ENCODE data around the gene FLRT2. TPM values are rescaled to one million over a fixed set of nuclear protein-coding genes. Genes with fewer than 3 reads are reported as not detected.

The FLRT2 gene
- total RNA-seq, 5 donors from 2014 or later (not counting 1 experiment from before 2014, with no cell fraction given) = 0.03 to 0.35 (median 0.06) TPM; not detected in 2

- H3K27me3 ChIP-seq (replicated peaks in 1 of 2; ENCODE audit: control insufficient read depth in 2 of 2, extremely low read depth in 1 of 2, insufficient read depth in 2 of 2, low read length in 1 of 2) = no peaks in the 10 kb centered on the region
- ChIA-PET CTCF (no interaction called here), POLR2A (no interaction called here)
- ATAC-seq (replicated peaks in 1 of 4) (no peak), DNase-seq (no peak)
- no peaks in the 10 kb centered on the region for H3K9me3 ChIP-seq
- no peaks in the 10 kb centered on the region for H3K4me1 Mint-ChIP-seq
- peaks cover 0 to 6% (median 0%) of the 10 kb centered on the region in 3 donors for H3K9me3 Mint-ChIP-seq
- no peaks in the 10 kb centered on the region for H3K4me1 ChIP-seq (ENCODE audit: control insufficient read depth in 1 of 2, extremely low read depth in 1 of 2, insufficient read depth in 2 of 2, low read length in 2 of 2)
- H3K27ac ChIP-seq (ENCODE audit: low read length) = no peak overlapping the region
- H3K4me3 Mint-ChIP-seq = no peak overlapping the region
- H3K27me3 Mint-ChIP-seq = no peaks in the 10 kb centered on the region
- 100% methylated on average over 1 of the region's 3 CpGs for WGBS (ENCODE audit: insufficient coverage)
- no peaks in the 10 kb centered on the region for H3K36me3 Mint-ChIP-seq
- no peak overlapping the region for H3K4me3 ChIP-seq (ENCODE audit: control insufficient read depth in 1 of 2, extremely low read depth in 1 of 2, low read length in 1 of 2)
- no peaks in the 10 kb centered on the region for H3K36me3 ChIP-seq (ENCODE audit: control insufficient read depth in 2 of 2, extremely low read depth in 1 of 2, insufficient read depth in 1 of 2, low read length in 1 of 2)
- H3K27ac Mint-ChIP-seq = no peak overlapping the region
Observed at GRCh38 chr14:85625925-85626585, 96.1 kb downstream of the FLRT2 start.

GRCh38 chr14:85634205-85634604 is 104.3 kb downstream of the FLRT2 start:
- DNase-seq (no peak), ATAC-seq (replicated peaks in 1 of 4) (no peak)
- Histone ChIP-seq H3K9me3 (no peaks in the 10 kb centered on the region), H3K27me3 (replicated peaks in 1 of 2; ENCODE audit: control insufficient read depth in 2 of 2, extremely low read depth in 1 of 2, insufficient read depth in 2 of 2, low read length in 1 of 2) (no peaks in the 10 kb centered on the region), H3K36me3 (ENCODE audit: control insufficient read depth in 2 of 2, extremely low read depth in 1 of 2, insufficient read depth in 1 of 2, low read length in 1 of 2) (no peaks in the 10 kb centered on the region), H3K4me1 (ENCODE audit: control insufficient read depth in 1 of 2, extremely low read depth in 1 of 2, insufficient read depth in 2 of 2, low read length in 2 of 2) (no peaks in the 10 kb centered on the region), H3K4me3 (ENCODE audit: control insufficient read depth in 1 of 2, extremely low read depth in 1 of 2, low read length in 1 of 2) (no peak overlapping the region), H3K27ac (ENCODE audit: low read length) (no peak overlapping the region)
- Mint-ChIP-seq H3K27me3 (no peaks in the 10 kb centered on the region), H3K36me3 (no peaks in the 10 kb centered on the region), H3K9me3 (peaks cover 0 to 8% (median 2%) of the 10 kb centered on the region in 3 donors), H3K27ac (no peak overlapping the region), H3K4me3 (no peak overlapping the region), H3K4me1 (no peaks in the 10 kb centered on the region)
- POLR2A ChIA-PET = no interaction called here
- CTCF ChIA-PET = no interaction called here

- no CpG with 5 or more reads among the region's 2 CpGs for WGBS (ENCODE audit: insufficient coverage)
Observed at GRCh38 chr14:85644211-85644610, 114.3 kb downstream of the FLRT2 start.

DNA sequence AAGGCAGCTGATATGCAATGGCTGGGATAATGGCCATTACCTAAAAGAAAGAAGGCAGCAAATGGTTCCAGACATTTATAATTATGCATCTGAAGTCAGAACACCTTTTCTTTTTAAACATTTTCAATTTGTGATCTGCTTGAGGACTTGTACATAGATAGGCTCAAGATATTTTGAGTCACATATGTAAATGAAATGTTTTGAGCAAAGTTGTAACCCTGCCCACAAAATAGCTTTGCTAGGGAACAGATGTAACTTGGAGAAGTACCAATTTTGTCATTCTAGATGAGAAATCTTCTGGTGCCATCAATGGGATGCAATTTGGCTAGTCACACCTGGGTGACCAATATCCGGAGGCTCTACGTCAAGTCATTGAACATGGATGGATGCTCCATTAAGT is 123.1 kb downstream of the FLRT2 start:
- peaks cover 0 to 3% (median 0%) of the 10 kb centered on the region in 3 donors for H3K9me3 Mint-ChIP-seq
- Histone ChIP-seq H3K27me3 (replicated peaks in 1 of 2; ENCODE audit: control insufficient read depth in 2 of 2, extremely low read depth in 1 of 2, insufficient read depth in 2 of 2, low read length in 1 of 2) (no peaks in the 10 kb centered on the region), H3K4me3 (ENCODE audit: control insufficient read depth in 1 of 2, extremely low read depth in 1 of 2, low read length in 1 of 2) (no peak overlapping the region), H3K27ac (ENCODE audit: low read length) (no peak overlapping the region), H3K36me3 (ENCODE audit: control insufficient read depth in 2 of 2, extremely low read depth in 1 of 2, insufficient read depth in 1 of 2, low read length in 1 of 2) (no peaks in the 10 kb centered on the region), H3K9me3 (no peaks in the 10 kb centered on the region), H3K4me1 (ENCODE audit: control insufficient read depth in 1 of 2, extremely low read depth in 1 of 2, insufficient read depth in 2 of 2, low read length in 2 of 2) (no peaks in the 10 kb centered on the region)
- ATAC-seq (replicated peaks in 1 of 4) (no peak), DNase-seq (no peak)
- no CpG with 5 or more reads among the region's 2 CpGs for WGBS (ENCODE audit: insufficient coverage)
- no peak overlapping the region for H3K27ac Mint-ChIP-seq
- ChIA-PET POLR2A (no interaction called here), CTCF (no interaction called here)
- H3K4me3 Mint-ChIP-seq = no peak overlapping the region
- no peaks in the 10 kb centered on the region for H3K27me3 Mint-ChIP-seq
- H3K4me1 Mint-ChIP-seq = no peaks in the 10 kb centered on the region
- H3K36me3 Mint-ChIP-seq = no peaks in the 10 kb centered on the region

More at GRCh38 chr14:85644211-85644610, 114.3 kb downstream of the FLRT2 start:
- POLR2A ChIA-PET = no interaction called here
- Histone ChIP-seq H3K36me3 (ENCODE audit: control insufficient read depth in 2 of 2, extremely low read depth in 1 of 2, insufficient read depth in 1 of 2, low read length in 1 of 2) (no peaks in the 10 kb centered on the region), H3K27me3 (replicated peaks in 1 of 2; ENCODE audit: control insufficient read depth in 2 of 2, extremely low read depth in 1 of 2, insufficient read depth in 2 of 2, low read length in 1 of 2) (no peaks in the 10 kb centered on the region), H3K27ac (ENCODE audit: low read length) (no peak overlapping the region), H3K4me3 (ENCODE audit: control insufficient read depth in 1 of 2, extremely low read depth in 1 of 2, low read length in 1 of 2) (no peak overlapping the region), H3K9me3 (no peaks in the 10 kb centered on the region), H3K4me1 (ENCODE audit: control insufficient read depth in 1 of 2, extremely low read depth in 1 of 2, insufficient read depth in 2 of 2, low read length in 2 of 2) (no peaks in the 10 kb centered on the region)
- Mint-ChIP-seq H3K4me3 (no peak overlapping the region), H3K4me1 (no peaks in the 10 kb centered on the region), H3K9me3 (peaks cover 0 to 2% (median 2%) of the 10 kb centered on the region in 3 donors), H3K27me3 (no peaks in the 10 kb centered on the region), H3K36me3 (no peaks in the 10 kb centered on the region), H3K27ac (no peak overlapping the region)
- no peak for DNase-seq
- no peak for ATAC-seq (replicated peaks in 1 of 4)
- CTCF ChIA-PET = no interaction called here

- ChIA-PET POLR2A (interaction anchor here in 1 of 2 donors (0.5 kb wide), 1 partner anchor 126 kb away, joined by 4 read pairs; no protein-coding TSS in a partner anchor), CTCF (no interaction called here)
- ATAC-seq (replicated peaks in 1 of 4) (no peak), DNase-seq (no peak)
- Histone ChIP-seq H3K36me3 (ENCODE audit: control insufficient read depth in 2 of 2, extremely low read depth in 1 of 2, insufficient read depth in 1 of 2, low read length in 1 of 2) (no peaks in the 10 kb centered on the region), H3K4me1 (ENCODE audit: control insufficient read depth in 1 of 2, extremely low read depth in 1 of 2, insufficient read depth in 2 of 2, low read length in 2 of 2) (no peaks in the 10 kb centered on the region), H3K27me3 (replicated peaks in 1 of 2; ENCODE audit: control insufficient read depth in 2 of 2, extremely low read depth in 1 of 2, insufficient read depth in 2 of 2, low read length in 1 of 2) (no peaks in the 10 kb centered on the region), H3K9me3 (no peaks in the 10 kb centered on the region), H3K27ac (ENCODE audit: low read length) (no peak overlapping the region), H3K4me3 (ENCODE audit: control insufficient read depth in 1 of 2, extremely low read depth in 1 of 2, low read length in 1 of 2) (no peak overlapping the region)
- H3K9me3 Mint-ChIP-seq = peaks cover 0 to 5% (median 0%) of the 10 kb centered on the region in 3 donors
- WGBS (ENCODE audit: insufficient coverage) = 64% methylated on average over 2 of the region's 2 CpGs
- H3K4me3 Mint-ChIP-seq = no peak overlapping the region
- H3K27ac Mint-ChIP-seq = no peak overlapping the region
- no peaks in the 10 kb centered on the region for H3K4me1 Mint-ChIP-seq
- no peaks in the 10 kb centered on the region for H3K27me3 Mint-ChIP-seq
- no peaks in the 10 kb centered on the region for H3K36me3 Mint-ChIP-seq
Observed at GRCh38 chr14:85660243-85660922, 130.4 kb downstream of the FLRT2 start.

DNA sequence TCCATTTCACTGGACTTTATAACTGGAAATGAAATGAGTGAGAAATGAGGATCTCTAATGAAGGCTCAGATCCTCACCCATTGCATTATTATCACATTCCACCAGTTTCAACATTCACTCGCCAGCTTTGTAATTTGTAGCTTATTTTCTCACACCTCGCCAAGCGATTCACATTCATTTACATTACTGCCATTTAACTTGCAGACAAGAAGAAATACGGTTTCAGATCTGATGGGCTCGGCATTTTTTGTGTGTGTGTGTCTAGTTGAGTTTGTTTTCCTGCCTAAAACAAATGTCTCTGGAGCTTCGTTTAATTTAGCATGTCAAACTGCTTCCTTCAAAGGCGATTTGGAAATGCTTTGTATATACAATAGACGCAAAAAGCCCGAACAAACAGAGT is 132.2 kb downstream of the FLRT2 start:
- H3K36me3 Mint-ChIP-seq = no peaks in the 10 kb centered on the region
- POLR2A ChIA-PET = no interaction called here
- 50% methylated on average over 2 of the region's 9 CpGs for WGBS (ENCODE audit: insufficient coverage)
- Histone ChIP-seq H3K4me1 (ENCODE audit: control insufficient read depth in 1 of 2, extremely low read depth in 1 of 2, insufficient read depth in 2 of 2, low read length in 2 of 2) (no peaks in the 10 kb centered on the region), H3K27me3 (replicated peaks in 1 of 2; ENCODE audit: control insufficient read depth in 2 of 2, extremely low read depth in 1 of 2, insufficient read depth in 2 of 2, low read length in 1 of 2) (no peaks in the 10 kb centered on the region), H3K27ac (ENCODE audit: low read length) (no peak overlapping the region), H3K9me3 (no peaks in the 10 kb centered on the region), H3K4me3 (ENCODE audit: control insufficient read depth in 1 of 2, extremely low read depth in 1 of 2, low read length in 1 of 2) (no peak overlapping the region), H3K36me3 (ENCODE audit: control insufficient read depth in 2 of 2, extremely low read depth in 1 of 2, insufficient read depth in 1 of 2, low read length in 1 of 2) (no peaks in the 10 kb centered on the region)
- no peak overlapping the region for H3K4me3 Mint-ChIP-seq
- CTCF ChIA-PET = interaction anchor here in 1 of 2 donors (0.6 kb wide), 1 partner anchor 1757 kb away, joined by 3 read pairs; no protein-coding TSS in a partner anchor
- no peaks in the 10 kb centered on the region for H3K4me1 Mint-ChIP-seq
- no peak overlapping the region for H3K27ac Mint-ChIP-seq
- H3K9me3 Mint-ChIP-seq = peaks cover 0 to 5% (median 0%) of the 10 kb centered on the region in 3 donors
- H3K27me3 Mint-ChIP-seq = no peaks in the 10 kb centered on the region
- no peak for DNase-seq
- ATAC-seq (replicated peaks in 1 of 4) = no peak
